H1 (cell line): Measurements from ENCODE around the gene CNGA1. TPM values are rescaled to one million over a fixed set of nuclear protein-coding genes. Genes with fewer than 3 reads are reported as not detected.

Experiments used
- CTCF ChIA-PET: fragments of 300-600 bp; sonication (Branson Sonifier 250); formaldehyde crosslinking; loops from one replicate; lab custom pipeline; 2021; ENCODE audit not compliant: partially characterized antibody; lab: Charles Lee
- POLR2A ChIA-PET: fragments of 300-600 bp; sonication (Branson Sonifier 250); formaldehyde crosslinking; loops from one replicate; lab custom pipeline; 2021; ENCODE audit warnings: inconsistent platforms; ENCODE audit not compliant: partially characterized antibody; lab: Charles Lee
- DNase-seq, 2 experiments: peaks; one replicate each; pipeline versions ENCODE4 v3.0.0 to v3.0.0-alpha.2; 2010 to 2022; ENCODE audit warnings: low spot score in 2 of 2, low read depth in 1 of 2, mixed read lengths in 1 of 2
- FAIRE-seq: peaks from 2 replicates; lab custom pipeline; 2011; peaks lifted over from hg19 to GRCh38; lab: Jason Lieb, UNC
- H2AFZ ChIP-seq: 2 replicates; pipeline ENCODE4 v1.8.1; 2012; ENCODE audit warnings: low read length, inconsistent platforms
- H2AK5ac ChIP-seq: 2 replicates; pipeline ENCODE4 v1.6.1; 2013; ENCODE audit warnings: low read depth, low read length
- H2BK120ac ChIP-seq: replicated peaks from 2 replicates; pipeline ENCODE3; 2013; ENCODE audit warnings: low read depth, low read length, inconsistent platforms
- H2BK12ac ChIP-seq: 2 replicates; pipeline ENCODE4 v1.6.1; 2013; ENCODE audit warnings: low read depth, low read length
- H2BK15ac ChIP-seq: 2 replicates; pipeline ENCODE4 v1.6.1; 2013; ENCODE audit warnings: low read length
- H2BK20ac ChIP-seq: 2 replicates; pipeline ENCODE4 v1.6.1; 2013; ENCODE audit warnings: low read length
- H2BK5ac ChIP-seq: 2 replicates; pipeline ENCODE4 v1.6.1; 2013; ENCODE audit warnings: low read depth, low read length
- H3K14ac ChIP-seq: 2 replicates; pipeline ENCODE4 v1.6.1; 2013; ENCODE audit warnings: inconsistent platforms; ENCODE audit not compliant: insufficient read length
- H3K18ac ChIP-seq: 2 replicates; pipeline ENCODE4 v1.6.1; 2013; ENCODE audit warnings: low read length; ENCODE audit errors: extremely low read depth
- H3K23ac ChIP-seq: 2 replicates; pipeline ENCODE4 v1.6.1; 2013; ENCODE audit warnings: inconsistent platforms; ENCODE audit not compliant: insufficient read length
- H3K23me2 ChIP-seq: 2 replicates; pipeline ENCODE4 v1.6.1; 2013; ENCODE audit warnings: low read depth, low read length
- H3K27ac ChIP-seq: 2 replicates; pipeline ENCODE4 v1.6.1; 2011; ENCODE audit warnings: low read depth, low read length, inconsistent platforms
- H3K27me3 ChIP-seq, 4 experiments: replicated peaks in 1 of 4; 1 replicate in 1 of 4; 2 replicates in 3 of 4; pipeline versions ENCODE4 v1.6.1 to v1.8.1; 2011 to 2013; ENCODE audit warnings: low read length in 3 of 4, mild to moderate bottlenecking in 3 of 4, inconsistent platforms in 2 of 4, mixed read lengths in 2 of 4, moderate library complexity in 1 of 4; ENCODE audit not compliant: control insufficient read depth in 3 of 4, insufficient read depth in 3 of 4; ENCODE audit errors: extremely low read depth in 1 of 4
- H3K36me3 ChIP-seq, 4 experiments: 2 replicates each; pipeline versions ENCODE4 v1.6.1 to v1.8.1; 2011 to 2013; ENCODE audit warnings: mild to moderate bottlenecking in 4 of 4, low read length in 3 of 4, moderate library complexity in 2 of 4, control low read depth in 1 of 4, inconsistent platforms in 1 of 4; ENCODE audit not compliant: insufficient read depth in 4 of 4, control insufficient read depth in 2 of 4
- H3K4ac ChIP-seq: replicated peaks from 2 replicates; pipeline ENCODE3; 2013; ENCODE audit warnings: low read length, low read depth, mixed read lengths, inconsistent platforms; ENCODE audit not compliant: insufficient read length
- H3K4me1 ChIP-seq, 4 experiments: replicated peaks in 1 of 4; 1 replicate in 1 of 4; 2 replicates in 3 of 4; pipeline versions ENCODE4 v1.6.1 to v1.8.1; 2011 to 2013; ENCODE audit warnings: low read length in 3 of 4, inconsistent platforms in 2 of 4, mixed read lengths in 1 of 4; ENCODE audit not compliant: insufficient read depth in 4 of 4, control insufficient read depth in 3 of 4
- H3K4me2 ChIP-seq, 2 experiments: 2 replicates each; pipeline versions ENCODE4 v1.6.1 to v1.8.1; 2011 to 2013; ENCODE audit warnings: low read depth in 2 of 2, low read length in 2 of 2, control low read depth in 1 of 2, inconsistent platforms in 1 of 2, mild to moderate bottlenecking in 1 of 2; ENCODE audit not compliant: insufficient read depth in 1 of 2
- H3K4me3 ChIP-seq, 4 experiments: fragments of 200-600, 300-600 bp in 1 of 4; sonication (generic), shearing (Covaris generic), sonication (Bioruptor Twin) in 1 of 4; 2 replicates each; pipeline versions ENCODE4 v1.5.1 to v1.8.1; 2011 to 2016; ENCODE audit warnings: low read length in 4 of 4, low read depth in 3 of 4, control low read depth in 2 of 4, inconsistent platforms in 2 of 4, mild to moderate bottlenecking in 2 of 4, mixed read lengths in 1 of 4, moderate library complexity in 1 of 4; ENCODE audit not compliant: insufficient read depth in 2 of 4; ENCODE audit errors: extremely low read depth in 1 of 4
- H3K56ac ChIP-seq: replicated peaks from 2 replicates; pipeline ENCODE3; 2013; ENCODE audit warnings: low read depth, mild to moderate bottlenecking, mixed read lengths, low read length, inconsistent platforms; ENCODE audit not compliant: insufficient read length
- H3K79me1 ChIP-seq: 2 replicates; pipeline ENCODE4 v1.6.1; 2013; ENCODE audit warnings: low read depth, low read length, control low read depth
- H3K79me2 ChIP-seq, 2 experiments: 2 replicates each; pipeline versions ENCODE4 v1.6.1 to v1.8.1; 2012 to 2013; ENCODE audit warnings: low read length in 2 of 2, mild to moderate bottlenecking in 2 of 2, inconsistent platforms in 1 of 2; ENCODE audit not compliant: insufficient read depth in 2 of 2, control insufficient read depth in 1 of 2
- H3K9ac ChIP-seq, 4 experiments: replicated peaks in 1 of 4; 1 replicate in 1 of 4; 2 replicates in 3 of 4; pipeline versions ENCODE4 v1.6.1 to v1.8.1; 2011 to 2013; ENCODE audit warnings: low read depth in 3 of 4, low read length in 3 of 4, control low read depth in 2 of 4, mild to moderate bottlenecking in 2 of 4, moderate library complexity in 2 of 4, inconsistent platforms in 1 of 4; ENCODE audit errors: extremely low read depth in 1 of 4
- H3K9me3 ChIP-seq, 2 experiments: 2 replicates each; pipeline versions ENCODE4 v1.6.1 to v1.8.1; 2012 to 2013; ENCODE audit warnings: mild to moderate bottlenecking in 2 of 2, moderate library complexity in 2 of 2, control low read depth in 1 of 2, inconsistent platforms in 1 of 2, low read depth in 1 of 2, low read length in 1 of 2, mixed read lengths in 1 of 2; ENCODE audit not compliant: insufficient read depth in 2 of 2
- H4K20me1 ChIP-seq, 2 experiments: replicated peaks in 1 of 2; 2 replicates each; pipeline versions ENCODE3 to v1.8.1; 2011 to 2013; ENCODE audit warnings: inconsistent platforms in 2 of 2, low read length in 2 of 2, mild to moderate bottlenecking in 1 of 2; ENCODE audit not compliant: insufficient read depth in 2 of 2, control insufficient read depth in 1 of 2
- H4K5ac ChIP-seq: 2 replicates; pipeline ENCODE4 v1.6.1; 2013; ENCODE audit warnings: low read length, low read depth, mixed read lengths, inconsistent platforms; ENCODE audit not compliant: insufficient read length
- H4K8ac ChIP-seq: 2 replicates; pipeline ENCODE4 v1.8.0; 2013; ENCODE audit warnings: mild to moderate bottlenecking, moderate library complexity, low read length, inconsistent platforms; ENCODE audit not compliant: insufficient read depth; ENCODE audit errors: extremely low read depth
- H4K91ac ChIP-seq: replicated peaks from 2 replicates; pipeline ENCODE3; 2013; ENCODE audit warnings: low read length, mixed read lengths, inconsistent platforms; ENCODE audit not compliant: insufficient read length
- BCL11A ChIP-seq, 2 experiments: IDR thresholded peaks; one replicate each; pipeline ENCODE4 v1.6.1; 2011; ENCODE audit warnings: low read depth in 2 of 2, low read length in 2 of 2, mild to moderate bottlenecking in 2 of 2
- CHD1 ChIP-seq: IDR thresholded peaks from 2 replicates; pipeline ENCODE4 v1.6.1; 2012; ENCODE audit warnings: low read depth, low read length, improper control_type of control experiment
- EP300 ChIP-seq, 2 experiments: IDR thresholded peaks; 1 replicate in 1 of 2; 2 replicates in 1 of 2; pipeline ENCODE4 v1.6.1; 2011 to 2012; ENCODE audit warnings: low read depth in 2 of 2, low read length in 2 of 2, mild to moderate bottlenecking in 2 of 2, borderline replicate concordance in 1 of 2, inconsistent platforms in 1 of 2, moderate library complexity in 1 of 2
- EZH2 ChIP-seq: fragments of 200-600 bp; sonication (generic); IDR thresholded peaks from 2 replicates; pipeline ENCODE4 v1.7.1; 2012; ENCODE audit warnings: low read depth, mild to moderate bottlenecking, moderate library complexity, low read length, inconsistent platforms; ENCODE audit not compliant: severe bottlenecking
- GABPA ChIP-seq: IDR thresholded peaks from 2 replicates; pipeline ENCODE4 v1.6.1; 2011; ENCODE audit warnings: mild to moderate bottlenecking, low read length, moderate library complexity, borderline replicate concordance; ENCODE audit not compliant: insufficient read depth
- GTF2F1 ChIP-seq: IDR thresholded peaks from 2 replicates; pipeline ENCODE4 v1.6.1; 2012; ENCODE audit warnings: low read depth, low read length, improper control_type of control experiment, borderline replicate concordance
- HDAC2 ChIP-seq, 2 experiments: fragments of 300-600 bp in 1 of 2; sonication (generic) in 1 of 2; IDR thresholded peaks; 2 replicates each; pipeline ENCODE4 v1.6.1; 2011 to 2012; ENCODE audit warnings: low read depth in 2 of 2, low read length in 2 of 2, mild to moderate bottlenecking in 2 of 2, moderate library complexity in 2 of 2, borderline replicate concordance in 1 of 2, inconsistent platforms in 1 of 2
- MAFK ChIP-seq: IDR thresholded peaks from 2 replicates; pipeline ENCODE4 v1.6.1; 2012; ENCODE audit warnings: low read depth, mild to moderate bottlenecking, improper control_type of control experiment, low read length
- PHF8 ChIP-seq: fragments of 200-600 bp; sonication (generic); conservative IDR thresholded peaks from 2 replicates; pipeline ENCODE4 v1.7.1; 2012; ENCODE audit warnings: low read depth, mild to moderate bottlenecking, inconsistent platforms, low read length, moderate library complexity
- RBBP5 ChIP-seq: IDR thresholded peaks from 2 replicates; pipeline ENCODE4 v1.7.1; 2012; ENCODE audit warnings: low read depth, mild to moderate bottlenecking, inconsistent platforms, low read length, moderate library complexity, borderline replicate concordance
- SIX5 ChIP-seq: IDR thresholded peaks from 2 replicates; pipeline ENCODE4 v1.6.1; 2011; ENCODE audit warnings: mild to moderate bottlenecking, low read depth, low read length
- TAF7 ChIP-seq: optimal IDR thresholded peaks from 2 replicates; pipeline ENCODE3; 2011; ENCODE audit warnings: low read depth, mild to moderate bottlenecking, inconsistent platforms, low read length, moderate library complexity, borderline replicate concordance
- TEAD4 ChIP-seq: IDR thresholded peaks from 2 replicates; pipeline ENCODE4 v1.6.1; 2012; ENCODE audit warnings: low read depth, low read length, inconsistent platforms, mixed read lengths
- WGBS, 2 experiments: shearing (Covaris generic) in 1 of 2; methylation state at CpG; one replicate each; pipeline versions ENCODE4 v1.1.6 to v1.1.7; 2013 to 2015; ENCODE audit warnings: low lambda C conversion rate in 2 of 2, mixed read lengths in 2 of 2, inconsistent platforms in 1 of 2, low coverage in 1 of 2, missing lambda C conversion rate in 1 of 2; ENCODE audit not compliant: insufficient replicate concordance in 2 of 2, insufficient coverage in 1 of 2, insufficient read length in 1 of 2; ENCODE audit errors: extremely low coverage in 1 of 2, missing lambda C conversion rate in 1 of 2; 5-methylcytosine and 5-hydroxymethylcytosine counted together
- polyA plus RNA-seq, 7 experiments: library from polyadenylated mRNA; depleted of rRNA in 3 of 7; stranded (reverse) in 5 of 7; unstranded in 2 of 7; fragments of >200 nt in 5 of 7; fragments of 200-250 nt in 2 of 7; gene quantifications; 1 replicate in 5 of 7; 2 replicates in 1 of 7; 4 replicates in 1 of 7; pipeline versions ENCODE4 v1.2.1 to v1.2.3, GENCODE V29; 2011 to 2013; ENCODE audit warnings: missing spikeins in 2 of 7, mixed read lengths in 2 of 7
- total RNA-seq: library from RNA; stranded (reverse); fragmentation: NEBNext Ultra II Directional; extraction: Animal tissue kit (Norgen Biotek cat#: 25700); gene quantifications from 2 replicates; pipeline ENCODE4 v1.2.1, GENCODE V29; 2021

CNGA1 gene
- total and polyA plus RNA-seq, 2 of the 8 experiments (the other 6 are each of a cell fraction or from before 2014, with no cell fraction given), result 0.17 to 0.54 TPM

- H4K91ac ChIP-seq, result no peak overlapping the region
- TF ChIP-seq EZH2 (no peak), BCL11A (IDR thresholded peaks at IDR 0.05; ENCODE audit: low read depth in 2 of 2, low read length in 2 of 2) (no peak), TEAD4 (no peak), GABPA (no peak), TAF7 (no peak), SIX5 (no peak), RBBP5 (no peak), CHD1 (no peak), EP300 (IDR thresholded peaks at IDR 0.05; ENCODE audit: borderline replicate concordance in 1 of 2, low read depth in 2 of 2, low read length in 2 of 2) (no peak), PHF8 (no peak), MAFK (no peak), HDAC2 (IDR thresholded peaks at IDR 0.05; ENCODE audit: borderline replicate concordance in 1 of 2, low read depth in 2 of 2, low read length in 2 of 2) (no peak), GTF2F1 (no peak)
Observed at GRCh38 chr4:47929682-47930201, 86.7 kb downstream of the CNGA1 start.

More at GRCh38 chr4:47929682-47930201, 86.7 kb downstream of the CNGA1 start:
- H2BK120ac ChIP-seq, result no peak overlapping the region
- no peak overlapping the region for H2AFZ ChIP-seq
- no peak overlapping the region for H3K9ac ChIP-seq
- no peak overlapping the region for H3K23ac ChIP-seq
- no peaks in the 10 kb centered on the region for H3K36me3 ChIP-seq
- H3K4ac ChIP-seq, result no peak overlapping the region
- no peaks in the 10 kb centered on the region for H3K79me2 ChIP-seq
- H2BK12ac ChIP-seq, result no peak overlapping the region
- no peak overlapping the region for H2BK5ac ChIP-seq
- H3K27me3 ChIP-seq, result no peaks in the 10 kb centered on the region
- H2BK20ac ChIP-seq, result no peak overlapping the region
- H3K9me3 ChIP-seq, result no peaks in the 10 kb centered on the region
- H2AK5ac ChIP-seq, result no peak overlapping the region
- H3K56ac ChIP-seq, result no peak overlapping the region
- no peak overlapping the region for H4K5ac ChIP-seq
- no peak overlapping the region for H3K18ac ChIP-seq
- H2BK15ac ChIP-seq, result no peak overlapping the region
- no peak overlapping the region for H3K4me3 ChIP-seq
- ChIA-PET POLR2A (no interaction called here), CTCF (interaction anchor here (1.8 kb wide), 1 partner anchor 104 kb away, joined by 4 read pairs; no protein-coding TSS in a partner anchor)
- no peak overlapping the region for H3K27ac ChIP-seq
- H3K79me1 ChIP-seq, result no peaks in the 10 kb centered on the region
- H3K23me2 ChIP-seq, result peaks cover 2% of the 10 kb centered on the region; the same call in 1 of the 2 replicates
- FAIRE-seq (no peak), DNase-seq (no peak)
- no peaks in the 10 kb centered on the region for H4K20me1 ChIP-seq
- H3K14ac ChIP-seq, result no peak overlapping the region
- H3K4me1 ChIP-seq, result peaks cover 0 to 2% (median 0%) of the 10 kb centered on the region in 4 experiments; a peak in 1 of 7 replicates
- H3K4me2 ChIP-seq, result no peak overlapping the region
- H4K8ac ChIP-seq, result no peak overlapping the region
- 75% methylated on average over 4 of the region's 4 CpGs; no CpG with 5 or more reads in 1 of the 2 experiments for WGBS, 2 experiments
